ENCODE data around the gene IAPP.
"Not testable (repeated sequence)": the region's sequence is repeated elsewhere in the genome, so short reads cannot be mapped to it uniquely, and the experiment has no call there.

Gene IAPP
- 0 to 0.05 (median 0) reads per million in 3 experiments for total RNA-seq

DNA sequence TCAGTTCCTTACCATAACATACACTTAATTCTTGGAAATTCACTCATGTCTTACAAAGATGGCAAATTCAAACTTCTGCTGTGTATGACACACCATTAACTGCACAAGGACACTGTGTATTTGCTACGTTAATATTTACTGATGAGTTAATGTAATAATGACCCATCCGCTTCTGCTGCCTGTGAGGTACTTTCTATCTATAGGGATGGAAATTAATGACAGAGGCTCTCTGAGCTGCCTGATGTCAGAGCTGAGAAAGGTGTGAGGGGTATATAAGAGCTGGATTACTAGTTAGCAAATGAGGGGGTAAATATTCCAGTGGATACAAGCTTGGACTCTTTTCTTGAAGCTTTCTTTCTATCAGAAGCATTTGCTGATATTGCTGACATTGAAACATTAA, at the start of gene IAPP:
IAPP (plus strand) TSS at position 301 of the 400 bp plus-strand sequence. CDS start 450 bp downstream, outside the sequence.
- no peak for DNase-seq

DNA sequence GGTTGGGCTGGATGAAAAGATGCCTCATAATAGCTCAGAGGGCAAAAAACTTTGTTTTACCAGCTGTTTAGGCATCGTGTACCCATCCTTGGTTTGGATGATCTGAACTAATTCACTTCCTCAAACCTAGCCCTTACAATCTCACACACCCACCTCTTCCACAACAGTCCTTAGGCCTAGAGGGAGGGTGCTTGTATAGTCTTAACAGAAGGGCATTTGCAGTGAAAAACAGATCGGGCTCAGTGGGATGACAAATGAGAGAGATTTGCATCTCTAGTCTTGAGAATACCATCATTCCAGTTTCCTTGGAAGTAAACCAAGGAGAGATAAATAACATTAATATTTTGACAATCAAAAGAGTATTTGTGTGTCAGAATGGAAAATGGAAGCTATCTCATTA, 49.0 kb upstream of the IAPP start:
- no peak for DNase-seq

DNA sequence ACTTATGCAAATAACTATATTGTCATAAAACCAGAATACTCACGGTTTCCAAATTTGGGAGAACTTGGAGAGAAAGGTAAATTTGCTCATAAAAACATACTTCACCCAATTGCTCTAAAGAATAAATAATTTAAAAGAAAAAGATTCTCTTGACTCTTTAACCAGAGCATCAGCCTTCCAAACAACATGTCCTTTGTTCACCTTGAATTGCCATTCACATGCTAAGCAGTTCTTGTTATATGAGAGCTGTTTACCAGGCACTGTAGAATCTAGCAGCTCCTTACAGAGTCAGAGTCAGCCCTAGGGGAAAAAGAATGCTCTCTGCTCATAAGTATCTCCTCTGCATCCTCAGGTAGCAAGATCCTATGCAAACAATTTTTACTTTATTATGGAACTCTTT, 48.2 kb upstream of the IAPP start:
- no peak for DNase-seq

DNA sequence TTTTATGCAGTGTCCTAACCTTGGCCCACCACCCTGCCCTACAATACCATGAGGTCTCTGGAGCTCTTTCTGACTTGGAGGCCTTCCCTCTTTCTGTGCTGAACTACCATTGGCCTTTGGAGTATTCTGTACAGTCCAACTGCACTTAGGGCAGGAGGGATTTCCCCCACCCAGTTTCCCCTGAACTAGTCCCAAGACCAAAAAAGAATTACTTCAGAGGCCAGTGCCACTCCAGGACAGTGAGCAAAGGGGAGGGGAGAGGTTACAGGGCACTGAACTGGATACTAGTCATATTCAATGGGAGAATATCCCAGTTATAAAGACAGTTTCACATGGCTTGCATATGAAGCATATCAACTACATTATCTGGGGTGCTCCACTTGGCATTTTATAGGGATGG, 44.1 kb upstream of the IAPP start:
- no peak for DNase-seq

DNA sequence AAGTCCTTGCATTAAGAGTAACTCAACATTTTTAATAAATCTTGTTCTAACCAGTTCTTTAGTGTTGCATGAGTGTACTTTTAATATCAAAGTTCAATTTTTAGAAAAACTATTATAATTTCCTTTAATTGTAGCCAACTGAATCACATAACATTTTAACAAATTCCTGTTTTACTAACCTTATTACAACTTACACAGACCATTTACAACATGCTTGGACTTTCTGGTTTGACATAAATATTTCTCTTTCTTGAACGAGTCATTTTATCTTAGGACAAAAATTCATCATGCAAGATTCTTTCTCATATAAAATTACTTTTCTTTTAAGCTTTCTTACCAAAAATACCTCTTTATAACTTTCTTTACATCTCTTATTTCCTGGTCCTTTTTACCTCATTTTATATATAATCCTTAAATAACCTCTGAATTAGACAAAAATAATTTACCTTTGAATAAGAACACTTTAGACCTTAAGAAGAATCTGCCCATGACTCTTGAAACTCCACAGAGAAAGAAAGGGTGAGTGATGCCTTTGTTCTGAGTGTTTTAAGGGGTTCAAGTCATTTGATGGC, 41.9 kb upstream of the IAPP start:
- DNase-seq, result no peak

DNA sequence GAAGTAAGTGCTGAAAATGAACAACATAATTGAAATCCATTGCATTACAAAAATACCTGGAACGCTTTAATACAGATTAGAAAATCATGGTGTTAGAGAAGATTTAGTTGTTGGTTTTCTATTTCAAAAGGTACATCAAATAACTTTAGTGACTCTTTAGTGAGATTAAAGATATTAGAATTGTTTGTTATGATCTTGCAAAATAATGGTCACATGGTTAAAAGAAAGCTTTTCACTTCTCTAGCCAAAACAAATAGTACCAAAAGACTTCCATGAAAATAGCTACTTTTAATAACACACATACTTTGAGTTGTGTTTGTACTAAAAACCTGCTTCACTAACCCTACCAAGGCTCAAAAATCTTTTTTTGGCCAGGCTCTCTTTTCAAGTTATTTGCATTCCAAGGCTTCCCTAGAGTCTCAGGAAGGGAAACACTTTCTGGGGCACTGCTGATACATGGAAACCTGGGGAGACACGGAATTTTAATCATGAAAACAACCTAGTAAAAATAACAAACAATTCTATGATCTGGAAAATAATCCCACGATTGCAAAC, 37.9 kb upstream of the IAPP start, which contains the start of gene SLCO1A2:
SLCO1A2 (minus strand) TSS at position 147 of the 555 bp plus-strand sequence. CDS start 270 bp downstream, outside the sequence.
- no peak for DNase-seq

DNA sequence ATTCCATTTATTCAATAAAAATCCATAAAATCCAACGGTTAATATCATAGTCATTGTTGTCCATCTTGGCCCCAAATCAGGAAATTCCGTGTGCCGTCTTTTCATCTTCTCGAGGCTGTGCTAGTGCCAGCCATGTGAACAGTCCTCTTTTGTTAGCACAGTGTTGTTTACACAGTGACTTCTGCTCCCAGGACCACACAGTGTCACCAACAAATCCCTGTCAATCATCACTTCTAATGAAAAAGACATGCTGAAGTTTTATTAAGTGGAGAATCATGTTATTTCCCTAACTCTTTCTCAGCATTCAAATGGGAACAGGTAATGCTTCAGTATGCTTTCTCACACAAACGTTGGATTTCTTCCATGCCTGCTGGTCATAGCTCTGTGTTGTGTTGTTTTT, 36.0 kb upstream of the IAPP start:
- no peak for DNase-seq

DNA sequence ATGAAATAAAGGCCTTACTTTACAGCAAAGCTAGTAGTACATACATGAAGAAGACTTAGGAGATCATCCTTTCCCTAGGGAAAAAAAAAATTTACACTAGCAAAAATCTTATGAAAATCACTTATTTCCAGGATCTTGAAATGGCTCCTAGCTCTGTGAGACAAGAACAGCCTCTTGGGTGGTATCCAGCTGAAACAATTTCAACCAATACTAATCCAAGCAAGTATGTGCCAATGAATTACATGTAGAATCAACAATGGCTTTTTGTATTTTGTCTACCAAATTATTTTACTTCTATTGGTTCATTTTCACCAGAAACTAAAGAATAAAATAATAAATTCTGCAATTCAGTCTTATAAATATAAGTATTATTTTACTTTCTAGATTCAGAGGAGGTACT, 35.2 kb upstream of the IAPP start:
- DNase-seq, result no peak

DNA sequence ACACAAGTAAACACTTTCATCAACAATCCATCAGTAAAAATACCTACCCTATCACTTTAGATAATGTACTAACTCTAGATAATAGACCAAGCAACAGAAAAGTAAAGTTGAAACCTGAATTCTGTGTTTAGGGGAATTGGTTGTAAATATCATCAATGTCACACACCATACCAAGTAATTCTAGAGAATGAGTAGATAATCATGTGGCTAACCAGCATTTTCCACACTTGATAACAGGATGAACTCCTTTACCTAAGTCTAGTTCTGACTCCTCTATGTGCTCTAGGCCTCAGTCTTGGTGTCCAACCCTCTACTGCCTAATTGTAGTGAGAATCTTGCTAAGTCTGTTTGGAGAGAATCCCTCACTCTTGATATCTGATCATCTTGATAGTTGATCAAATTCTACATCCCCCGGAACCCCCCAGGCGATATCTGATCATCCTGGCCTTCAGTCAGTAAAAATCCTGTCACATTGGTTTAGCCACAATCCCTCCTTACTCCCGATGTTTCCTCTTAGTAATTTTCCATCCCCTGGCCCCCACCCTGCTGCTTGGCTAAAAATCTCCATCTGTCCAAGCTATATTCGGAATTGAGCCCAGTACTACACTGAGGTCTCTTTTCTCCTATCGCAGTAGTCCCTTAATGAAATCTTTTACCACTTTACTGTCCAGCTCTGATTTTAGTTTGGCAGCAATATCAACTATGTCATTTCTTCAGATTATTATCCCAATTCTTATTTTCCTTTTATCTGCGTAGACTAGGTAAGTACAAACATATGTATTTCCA, 34.5 kb upstream of the IAPP start:
- no peak for DNase-seq

DNA sequence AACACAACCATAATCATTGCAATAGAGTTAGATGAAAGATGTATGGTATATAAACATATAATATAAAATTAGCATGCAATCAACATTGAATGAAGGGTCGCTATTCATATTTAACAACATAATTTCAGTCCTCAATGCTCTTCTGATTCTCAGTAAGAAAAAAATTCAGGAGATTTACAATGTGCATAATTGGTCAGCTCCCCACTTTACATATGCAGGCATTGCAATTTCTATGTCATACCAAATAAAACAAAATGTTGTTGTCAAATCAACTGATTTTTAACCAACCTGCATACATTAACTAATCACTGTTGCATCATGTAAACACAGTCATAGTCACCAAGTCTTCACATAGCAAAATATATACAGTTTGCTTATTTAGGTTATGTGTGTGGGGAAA, 32.8 kb upstream of the IAPP start:
- no peak for DNase-seq

DNA sequence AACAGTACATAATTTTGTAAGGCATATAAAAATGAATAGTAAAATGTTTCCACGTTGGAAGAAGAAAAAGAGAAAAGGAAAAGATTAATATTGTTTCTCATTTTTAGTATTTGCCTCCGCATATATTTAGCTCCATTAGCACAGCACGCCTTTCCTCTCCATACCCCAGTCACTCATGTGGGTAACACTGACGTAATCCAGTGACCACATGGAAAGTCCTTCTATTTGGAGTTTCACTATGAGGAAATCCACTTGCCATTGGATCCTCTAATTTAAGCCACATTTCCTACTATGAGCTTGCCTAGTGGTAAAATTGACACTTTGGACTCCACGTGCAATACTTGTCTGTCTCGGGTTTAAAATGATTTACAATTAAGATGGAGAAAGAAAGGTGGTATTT, 32.3 kb upstream of the IAPP start:
- no peak for DNase-seq

DNA sequence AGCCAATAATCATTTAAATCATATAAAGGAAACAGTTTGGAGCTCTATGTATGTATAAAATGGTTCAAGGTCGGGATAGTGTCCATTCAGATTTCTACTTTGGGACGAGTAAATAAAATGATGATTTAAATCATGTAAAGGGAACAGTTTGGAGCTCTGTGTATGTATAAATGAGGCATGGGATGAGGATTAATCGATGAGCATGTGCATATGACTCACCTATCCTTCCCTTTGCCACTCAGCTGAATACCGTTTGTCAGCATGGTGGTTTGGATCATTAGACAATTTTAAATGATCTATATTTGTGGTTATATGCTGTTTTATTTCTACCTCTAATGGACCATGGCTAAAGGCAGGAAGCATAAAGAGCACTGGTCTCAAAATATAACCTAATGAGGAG, 30.9 kb upstream of the IAPP start:
- no peak for DNase-seq

DNA sequence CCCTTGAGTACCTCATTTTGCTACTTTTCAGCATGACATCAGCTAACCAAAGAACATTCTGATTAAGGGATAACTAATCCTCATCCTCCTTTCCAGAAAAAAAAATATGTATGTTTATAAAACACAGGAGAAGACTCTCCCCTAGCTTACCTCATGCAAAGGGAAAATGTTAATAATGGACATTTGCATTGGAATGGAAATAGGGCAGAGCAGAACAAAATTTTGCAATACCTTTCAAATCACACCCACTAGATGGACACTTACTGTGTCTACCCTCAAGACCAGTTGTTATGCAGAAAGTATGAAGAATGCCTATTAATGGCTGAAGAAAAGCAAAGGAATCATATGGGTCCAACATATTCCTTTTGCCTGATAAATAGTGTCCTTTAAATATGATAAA, 29.1 kb upstream of the IAPP start:
- DNase-seq, result no peak

DNA sequence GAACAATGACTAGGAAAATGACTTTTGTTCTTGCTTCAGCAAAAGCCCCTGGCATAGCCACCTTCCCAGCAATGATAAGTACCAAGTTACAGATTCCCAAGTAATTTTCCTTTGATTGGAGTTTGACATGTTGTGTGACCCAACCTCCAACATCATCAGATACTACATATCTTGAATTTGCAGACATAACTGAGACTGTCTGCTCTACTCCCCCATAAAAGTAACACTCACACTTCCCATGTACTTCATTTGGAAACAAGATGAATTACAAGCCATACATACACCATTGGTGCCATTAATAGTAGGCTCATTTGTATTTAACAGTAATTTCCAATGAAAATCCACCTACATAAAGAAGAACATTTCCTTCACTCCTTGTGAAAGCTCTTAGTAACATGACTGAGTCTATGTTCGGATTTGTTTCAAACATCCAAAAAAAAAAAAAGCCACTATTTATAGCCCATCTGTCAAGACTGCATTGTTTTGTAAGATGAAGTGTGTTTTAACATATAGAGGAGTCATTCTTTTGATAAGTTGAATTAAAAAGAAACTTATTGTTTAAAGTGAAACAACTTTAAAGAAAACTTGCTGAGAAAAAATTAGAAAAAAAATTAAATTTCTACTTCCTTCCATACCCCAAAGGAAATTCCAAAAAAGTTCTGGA, 26.0 kb upstream of the IAPP start:
- no peak for DNase-seq

DNA sequence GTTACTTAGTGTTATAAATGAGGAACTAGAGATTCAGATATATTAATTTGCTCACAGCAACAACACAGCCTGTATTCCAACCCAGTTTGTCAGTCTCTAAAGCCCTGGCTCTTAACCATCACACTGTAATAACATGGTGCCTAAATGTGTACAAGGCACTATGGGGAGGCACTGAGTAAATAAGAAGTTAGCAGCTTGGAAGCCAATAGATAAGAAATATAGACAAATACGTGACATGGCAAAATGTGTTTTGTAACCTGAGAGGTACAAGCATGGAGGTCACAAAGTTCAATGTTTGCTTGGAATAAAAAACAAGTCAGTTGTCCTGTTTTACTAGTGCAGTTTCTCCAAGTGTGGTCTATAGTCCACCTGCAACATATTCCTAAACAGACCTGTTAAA, 21.7 kb upstream of the IAPP start:
- no peak for DNase-seq

DNA sequence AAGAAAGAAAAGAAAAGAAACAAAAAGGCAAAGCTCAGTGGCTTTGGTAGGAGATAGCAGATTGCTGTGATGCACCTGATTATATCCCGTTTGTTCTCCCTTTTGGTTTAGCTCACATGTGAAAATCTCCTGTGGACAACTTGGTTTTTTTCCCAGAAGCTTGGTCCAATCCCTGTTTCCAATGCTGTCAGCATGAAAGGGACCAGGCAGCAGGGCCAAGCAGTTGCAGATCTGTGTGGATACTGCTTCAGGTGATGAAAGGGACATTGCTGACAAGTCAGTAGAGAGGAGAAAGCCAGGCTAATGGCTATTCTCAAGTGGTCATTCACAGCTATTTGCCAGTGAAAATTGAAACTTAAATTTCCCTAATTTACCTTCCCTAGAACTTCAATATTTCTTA, 19.2 kb upstream of the IAPP start:
- DNase-seq, result no peak

DNA sequence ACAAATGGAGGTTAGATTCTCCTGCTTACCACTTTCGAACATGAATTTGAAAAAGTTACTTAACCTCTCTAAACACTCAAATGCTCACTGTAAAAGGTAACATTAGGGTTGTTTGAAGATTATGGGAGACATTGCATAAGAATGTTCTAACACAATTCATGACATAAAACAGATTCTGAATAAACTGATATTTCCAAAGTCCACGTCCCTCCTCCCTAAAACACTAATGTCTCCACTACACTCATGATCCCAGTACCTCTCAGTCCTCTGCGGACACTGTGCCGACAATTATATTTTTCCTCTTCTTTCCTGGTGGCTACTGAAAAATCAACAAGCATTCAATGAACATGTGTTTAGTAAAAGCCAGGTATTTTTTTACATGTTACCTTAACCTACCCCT, 18.8 kb upstream of the IAPP start:
- DNase-seq, result no peak

DNA sequence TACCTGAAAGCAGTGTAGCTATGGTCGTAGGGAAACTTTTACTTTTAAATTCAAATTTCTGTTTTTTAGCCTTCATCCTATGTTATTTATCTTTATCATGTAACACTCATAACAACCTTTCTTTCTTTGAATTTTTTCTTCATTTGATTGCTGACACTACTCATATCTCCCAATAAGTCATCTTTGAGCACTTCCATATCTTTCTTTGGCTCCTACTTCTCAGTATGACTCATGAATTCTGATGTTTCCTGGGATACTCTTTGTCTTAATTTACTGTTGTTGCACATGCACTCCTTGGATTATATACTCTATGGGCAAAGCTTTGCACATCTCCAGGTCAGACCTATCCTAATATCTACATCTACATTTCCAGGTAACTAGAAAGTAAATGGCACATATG, 18.1 kb upstream of the IAPP start:
- no peak for DNase-seq

DNA sequence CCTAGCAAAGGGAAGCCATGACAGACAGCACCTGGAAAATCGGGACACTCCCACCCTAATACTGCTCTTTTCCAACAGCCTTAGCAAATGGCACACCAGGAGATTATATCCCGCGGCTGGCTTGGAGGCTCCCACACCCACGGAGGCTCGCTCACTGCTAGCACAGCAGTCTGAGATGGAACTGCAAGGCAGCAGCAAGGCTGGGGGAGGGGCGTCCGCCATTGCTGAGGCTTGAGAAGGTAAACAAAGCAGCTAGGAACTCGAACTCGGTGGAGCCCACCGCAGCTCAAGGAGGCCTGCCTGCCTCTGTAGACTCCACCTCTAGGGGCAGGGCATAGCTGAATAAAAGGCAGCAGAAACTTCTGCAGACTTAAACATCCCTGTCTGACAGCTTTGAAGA, 12.1 kb upstream of the IAPP start:
- not testable (repeated sequence) for DNase-seq

DNA sequence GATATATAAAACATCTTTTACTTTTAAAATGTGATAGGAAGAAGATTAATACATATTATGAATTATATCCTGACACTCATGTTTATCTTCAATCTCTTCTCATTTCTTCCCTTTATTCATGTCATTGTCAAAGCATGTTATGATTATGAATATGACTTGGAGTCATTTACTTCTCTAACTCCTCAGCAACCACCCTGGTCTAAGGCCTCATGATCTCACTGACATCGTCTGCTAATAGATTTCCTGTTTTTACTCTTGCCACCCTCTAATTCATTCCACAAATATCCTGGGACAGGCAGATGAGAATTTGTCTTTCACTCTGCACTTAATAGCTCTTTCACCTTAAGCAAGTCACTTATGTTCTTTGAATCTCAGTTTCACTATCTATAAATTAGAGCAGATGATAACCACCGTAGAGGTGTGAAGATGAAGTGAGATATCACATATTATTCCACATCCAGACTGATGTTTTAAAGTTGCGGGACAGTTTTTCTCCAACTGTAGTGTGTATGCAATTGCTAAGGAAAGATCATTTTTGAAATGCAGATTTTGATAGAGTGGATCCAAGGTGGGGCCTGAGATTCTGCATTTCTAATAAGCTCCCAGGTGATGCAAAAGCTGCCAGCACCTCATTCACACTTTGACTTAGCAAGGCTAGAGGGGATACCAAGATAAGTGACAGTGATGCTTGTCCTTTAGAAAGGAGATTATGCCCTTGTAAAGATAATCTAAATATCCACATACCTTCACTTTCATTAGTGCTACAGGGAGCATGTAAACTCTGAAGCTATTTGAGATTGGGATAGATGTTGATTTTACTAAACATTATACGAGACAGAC, 3.3 kb upstream of the IAPP start:
- no peak for DNase-seq

DNA sequence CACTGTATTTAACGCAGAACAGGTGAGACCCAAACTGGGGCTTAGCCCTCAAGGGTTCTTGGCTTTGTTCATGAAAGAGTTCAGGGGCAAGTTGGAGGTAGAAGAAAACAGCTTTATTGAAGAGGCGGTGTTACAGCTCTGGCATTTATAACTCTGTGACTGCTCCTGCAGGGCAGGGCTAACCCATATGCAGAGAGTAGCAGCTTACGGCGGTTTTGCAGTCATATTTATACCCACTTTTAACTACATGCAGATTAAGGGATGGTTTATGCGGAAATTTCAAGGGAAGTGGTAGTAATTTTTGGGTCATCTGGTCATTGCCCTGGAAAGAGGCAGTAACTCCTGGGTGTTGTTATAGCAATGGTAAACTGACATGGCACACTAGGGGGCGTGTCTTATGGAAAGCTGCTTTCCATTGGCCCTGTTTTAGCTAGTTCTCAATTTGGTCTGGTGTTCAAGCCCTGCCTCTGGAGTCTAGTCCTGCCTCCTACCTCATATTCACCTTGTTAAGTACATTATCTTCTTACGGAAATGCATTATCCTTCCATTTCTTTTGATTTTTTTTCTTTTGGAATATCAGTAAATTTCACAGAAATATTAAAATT, 1.8 kb upstream of the IAPP start:
- DNase-seq, result no peak

DNA sequence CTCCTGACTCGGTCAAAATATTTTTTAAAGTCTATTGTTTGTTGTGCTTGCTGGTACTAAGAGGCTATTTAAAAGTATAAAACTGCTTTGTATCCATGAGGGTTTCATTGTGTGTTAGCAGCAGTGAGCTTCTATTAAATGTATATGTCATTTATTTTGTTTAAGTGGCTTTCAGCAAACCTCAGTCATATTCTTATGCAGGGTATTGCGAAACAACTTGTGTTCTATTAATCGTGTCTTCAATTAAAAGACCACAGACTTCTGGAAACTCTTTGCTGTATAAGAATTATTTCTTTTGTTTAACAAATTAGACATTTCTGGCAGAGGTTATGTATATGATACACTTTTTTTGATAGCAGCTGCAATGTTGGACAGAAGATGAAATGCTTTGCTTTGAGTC, 6.5 kb downstream of the IAPP start:
- DNase-seq, result no peak

Data from central memory CD4-positive, alpha-beta T cell (primary cell).